Mesendoderm (in vitro differentiated cells): ENCODE results near the gene SLC45A3.
A peak's percentile ranks its signal among the peaks of the same experiment; 100 is the strongest.
"Not testable (repeated sequence)": the region's sequence is repeated elsewhere in the genome, so short reads cannot be mapped to it uniquely, and the experiment has no call there.

Experiments used
- DNase-seq: peaks from one replicate; pipeline ENCODE4 v3.0.0; 2013
- H2AK5ac ChIP-seq: 2 replicates; pipeline ENCODE4 v1.6.1; 2013; ENCODE audit warnings: low read length, inconsistent platforms
- H2BK120ac ChIP-seq: 2 replicates; pipeline ENCODE4 v1.6.1; 2013; ENCODE audit warnings: low read depth, mild to moderate bottlenecking, low read length, moderate library complexity, mixed read lengths
- H2BK15ac ChIP-seq: replicated peaks from 2 replicates; pipeline ENCODE4 v1.6.1; 2013; ENCODE audit warnings: low read depth, mild to moderate bottlenecking, moderate library complexity
- H2BK5ac ChIP-seq: 2 replicates; pipeline ENCODE4 v1.6.1; 2013; ENCODE audit warnings: low read length, inconsistent platforms
- H3K18ac ChIP-seq: 2 replicates; pipeline ENCODE4 v1.6.1; 2013; ENCODE audit warnings: mild to moderate bottlenecking, low read length, mixed read lengths
- H3K23ac ChIP-seq: one replicate; pipeline ENCODE4 v1.6.1; 2013; ENCODE audit warnings: low read length
- H3K27ac ChIP-seq: 2 replicates; pipeline ENCODE4 v1.5.1; 2013; ENCODE audit warnings: low read depth, mild to moderate bottlenecking, inconsistent platforms, low read length, moderate library complexity
- H3K27me3 ChIP-seq: 2 replicates; pipeline ENCODE4 v1.6.1; 2013; ENCODE audit warnings: low read length, control low read depth, mild to moderate bottlenecking, inconsistent platforms; ENCODE audit not compliant: insufficient read depth, poor library complexity
- H3K36me3 ChIP-seq: 2 replicates; pipeline ENCODE4 v1.6.1; 2013; ENCODE audit warnings: low read length, inconsistent platforms; ENCODE audit not compliant: control insufficient read depth, insufficient read depth
- H3K4ac ChIP-seq: one replicate; pipeline ENCODE4 v1.6.1; 2013; ENCODE audit warnings: low read depth, mild to moderate bottlenecking, low read length, moderate library complexity
- H3K4me1 ChIP-seq: 2 replicates; pipeline ENCODE4 v1.6.1; 2013; ENCODE audit warnings: low read depth, low read length, inconsistent platforms; ENCODE audit not compliant: control insufficient read depth
- H3K4me2 ChIP-seq: 2 replicates; pipeline ENCODE4 v1.6.1; 2013; ENCODE audit warnings: low read length
- H3K4me3 ChIP-seq: 2 replicates; pipeline ENCODE4 v1.5.1; 2013; ENCODE audit warnings: mild to moderate bottlenecking, low read length
- H3K56ac ChIP-seq: one replicate; pipeline ENCODE4 v1.6.1; 2013; ENCODE audit warnings: low read length
- H3K79me1 ChIP-seq: 2 replicates; pipeline ENCODE4 v1.6.1; 2013; ENCODE audit warnings: low read length, inconsistent platforms
- H3K79me2 ChIP-seq: 2 replicates; pipeline ENCODE4 v1.6.1; 2013; ENCODE audit warnings: mild to moderate bottlenecking, low read length; ENCODE audit not compliant: control insufficient read depth, insufficient read depth
- H3K9ac ChIP-seq: 2 replicates; pipeline ENCODE4 v1.6.1; 2013; ENCODE audit warnings: low read length, inconsistent platforms
- H4K5ac ChIP-seq: one replicate; pipeline ENCODE4 v1.6.1; 2013; ENCODE audit warnings: low read length
- H4K8ac ChIP-seq: one replicate; pipeline ENCODE4 v1.6.1; 2013; ENCODE audit warnings: low read depth, mild to moderate bottlenecking, control low read depth, low read length, moderate library complexity
- WGBS: extraction: QIAGEN DNeasy Blood & Tissue Kit; methylation state at CpG from one replicate; pipeline ENCODE4 v1.1.7; 2013; ENCODE audit warnings: low lambda C conversion rate, missing lambda C conversion rate; ENCODE audit not compliant: insufficient coverage; ENCODE audit errors: extremely low coverage; 5-methylcytosine and 5-hydroxymethylcytosine counted together

Gene SLC45A3

GRCh38 chr1:205636732-205637131 is 43.6 kb downstream of the SLC45A3 start:
- no peak overlapping the region for H2BK5ac ChIP-seq
- H3K4ac ChIP-seq = no peak overlapping the region
- H3K4me2 ChIP-seq = no peak overlapping the region
- H4K8ac ChIP-seq = no peak overlapping the region
- H3K23ac ChIP-seq = no peak overlapping the region
- WGBS = no CpG with 5 or more reads among the region's 4 CpGs
- no peak overlapping the region for H2AK5ac ChIP-seq
- no peak overlapping the region for H2BK120ac ChIP-seq
- H3K36me3 ChIP-seq = no peaks in the 10 kb centered on the region
- no peak overlapping the region for H3K4me3 ChIP-seq
- H3K4me1 ChIP-seq = no peaks in the 10 kb centered on the region
- no peak for DNase-seq
- no peaks in the 10 kb centered on the region for H3K79me2 ChIP-seq
- no peak overlapping the region for H4K5ac ChIP-seq
- H2BK15ac ChIP-seq = no peak overlapping the region
- H3K9ac ChIP-seq = no peak overlapping the region
- no peaks in the 10 kb centered on the region for H3K79me1 ChIP-seq
- no peaks in the 10 kb centered on the region for H3K27me3 ChIP-seq
- H3K27ac ChIP-seq = no peak overlapping the region
- no peak overlapping the region for H3K56ac ChIP-seq
- no peak overlapping the region for H3K18ac ChIP-seq

DNA sequence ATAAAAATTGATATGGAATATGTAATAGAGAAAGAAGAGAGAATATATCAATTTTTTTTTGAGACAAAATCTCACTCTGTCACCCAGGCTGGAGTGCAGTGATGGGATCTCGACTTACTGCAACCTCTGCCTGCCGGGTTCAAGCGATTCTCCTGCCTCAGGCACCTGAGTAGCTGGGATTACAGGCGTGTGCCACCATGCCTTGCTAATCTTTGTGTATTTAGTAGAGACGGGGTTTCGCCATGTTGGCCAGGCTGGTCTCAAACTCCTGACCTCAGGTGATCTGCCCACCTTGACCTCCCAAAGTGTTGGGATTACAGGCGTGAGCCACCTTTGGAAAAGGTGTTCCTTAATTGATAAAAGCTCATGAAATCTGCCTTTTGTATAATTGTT is 44.2 kb downstream of the SLC45A3 start:
- H2AK5ac ChIP-seq, H2BK120ac ChIP-seq, H2BK5ac ChIP-seq, H3K79me2 ChIP-seq, H3K4me3 ChIP-seq, H3K18ac ChIP-seq, H3K36me3 ChIP-seq, DNase-seq, H3K56ac ChIP-seq, H4K5ac ChIP-seq, H3K27me3 ChIP-seq, H3K4me1 ChIP-seq, H3K27ac ChIP-seq, H3K4ac ChIP-seq, H3K9ac ChIP-seq, H2BK15ac ChIP-seq, H4K8ac ChIP-seq, H3K23ac ChIP-seq, H3K79me1 ChIP-seq, H3K4me2 ChIP-seq: not testable (repeated sequence)
- WGBS = no CpG with 5 or more reads among the region's 7 CpGs

- no peaks in the 10 kb centered on the region for H3K79me1 ChIP-seq
- no peak overlapping the region for H2BK15ac ChIP-seq
- H3K4me3 ChIP-seq = no peak overlapping the region
- no peak for DNase-seq
- H3K4ac ChIP-seq = no peak overlapping the region
- H4K8ac ChIP-seq = no peak overlapping the region
- no peak overlapping the region for H3K4me2 ChIP-seq
- no peaks in the 10 kb centered on the region for H3K36me3 ChIP-seq
- WGBS = no CpG with 5 or more reads among the region's 6 CpGs
- no peaks in the 10 kb centered on the region for H3K27me3 ChIP-seq
- no peak overlapping the region for H2BK5ac ChIP-seq
- no peak overlapping the region for H3K18ac ChIP-seq
- no peak overlapping the region for H2AK5ac ChIP-seq
- H3K9ac ChIP-seq = no peak overlapping the region
- no peak overlapping the region for H3K56ac ChIP-seq
- H3K27ac ChIP-seq = no peak overlapping the region
- no peaks in the 10 kb centered on the region for H3K4me1 ChIP-seq
- H3K79me2 ChIP-seq = peaks cover 18% of the 10 kb centered on the region
- no peak overlapping the region for H2BK120ac ChIP-seq
- no peak overlapping the region for H3K23ac ChIP-seq
- H4K5ac ChIP-seq = no peak overlapping the region
Measured at GRCh38 chr1:205633421-205633976, 46.8 kb downstream of the SLC45A3 start.

DNA sequence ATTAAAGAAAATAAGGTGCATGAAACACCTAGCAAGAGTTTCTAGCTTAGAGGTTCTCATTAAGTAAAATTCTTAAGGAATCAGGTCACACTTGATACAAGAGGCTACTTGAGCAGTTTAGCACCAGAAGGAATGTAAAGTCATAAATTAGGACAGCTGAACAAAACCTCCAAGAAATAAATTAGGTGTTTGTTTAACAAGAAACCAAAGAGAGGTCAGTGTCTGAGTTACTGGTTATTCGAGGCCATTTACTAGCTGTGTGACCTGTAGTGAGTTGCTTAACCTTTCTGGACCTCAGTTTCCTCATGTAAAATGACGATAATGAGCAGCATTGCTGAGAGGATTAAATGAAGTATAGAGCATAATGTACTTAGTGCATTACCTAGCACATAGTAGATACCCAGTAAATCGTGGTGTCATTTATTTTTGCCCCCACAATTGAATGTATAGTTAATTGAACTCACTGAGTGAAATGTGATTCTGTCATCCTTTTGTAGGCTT is 47.6 kb downstream of the SLC45A3 start:
- peaks cover 26% of the 10 kb centered on the region for H3K79me2 ChIP-seq
- H4K8ac ChIP-seq = no peak overlapping the region
- peak overlapping the region; percentile 92 for H3K56ac ChIP-seq
- H3K79me1 ChIP-seq = no peaks in the 10 kb centered on the region
- no peak overlapping the region for H3K23ac ChIP-seq
- no peak overlapping the region for H2BK120ac ChIP-seq
- DNase-seq = peak; percentile 22
- H3K18ac ChIP-seq = no peak overlapping the region
- H3K4me3 ChIP-seq = no peak overlapping the region
- H3K9ac ChIP-seq = peak overlapping the region; percentile 90
- H3K4me2 ChIP-seq = no peak overlapping the region
- H3K27me3 ChIP-seq = no peaks in the 10 kb centered on the region
- H2BK15ac ChIP-seq = no peak overlapping the region
- no CpG with 5 or more reads among the region's 3 CpGs for WGBS
- no peak overlapping the region for H4K5ac ChIP-seq
- H3K4ac ChIP-seq = no peak overlapping the region
- no peak overlapping the region for H3K27ac ChIP-seq
- no peak overlapping the region for H2BK5ac ChIP-seq
- no peaks in the 10 kb centered on the region for H3K36me3 ChIP-seq
- H2AK5ac ChIP-seq = no peak overlapping the region
- no peaks in the 10 kb centered on the region for H3K4me1 ChIP-seq

DNA sequence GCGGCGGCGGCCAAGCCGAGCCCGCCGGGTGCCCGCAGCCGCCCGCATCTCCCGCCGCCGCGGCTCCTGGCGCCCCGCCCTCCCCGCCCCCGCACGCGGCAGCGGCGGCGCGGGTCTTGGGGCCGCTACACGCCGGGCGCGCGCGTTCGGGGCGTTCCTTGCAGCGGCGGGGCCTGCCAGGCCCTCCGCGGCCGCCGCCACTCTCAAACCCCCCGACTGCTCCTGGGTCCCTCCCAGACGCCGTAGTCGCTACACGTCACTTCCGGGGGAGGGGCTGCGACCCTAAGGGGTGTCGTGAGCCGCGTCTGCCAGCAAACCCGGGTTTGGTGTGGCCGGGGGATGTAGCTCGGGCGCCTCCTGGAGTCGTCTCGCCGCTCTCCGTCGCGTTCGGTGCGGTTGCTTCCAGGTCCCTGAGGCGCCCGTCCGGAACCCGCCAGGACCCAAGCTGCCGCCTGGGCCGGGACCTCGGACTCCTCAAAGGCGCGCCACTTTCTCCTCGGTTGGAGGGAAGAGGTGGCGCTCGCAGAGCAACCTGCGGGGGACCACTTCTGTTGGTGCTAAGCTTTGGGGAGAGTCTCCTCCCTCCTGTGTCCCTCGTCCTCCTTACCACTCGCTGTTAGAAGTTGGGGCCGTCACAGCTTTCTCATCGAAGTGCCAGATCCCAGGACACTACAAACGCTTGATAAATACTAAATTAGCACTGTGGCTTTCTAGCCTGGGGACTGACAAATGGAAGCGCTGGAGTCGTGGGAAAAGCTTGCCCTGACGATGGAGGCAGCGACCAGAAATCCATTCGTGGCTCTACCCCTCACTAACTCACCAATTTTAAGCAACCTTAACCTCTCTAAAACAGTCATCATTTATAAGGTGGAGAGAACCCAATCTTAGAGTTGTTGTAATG is 48.3 kb downstream of the SLC45A3 start, which contains the start of gene ELK4:
Gene ELK4, minus strand, starts transcription at position 244 of the 901 bp plus-strand sequence. CDS start 8,129 bp downstream, outside the sequence.
- peaks cover 29% of the 10 kb centered on the region for H3K79me2 ChIP-seq
- peak within 1 kb of the TSS; percentile 99 for H3K18ac ChIP-seq
- no peak within 1 kb of the TSS for H4K5ac ChIP-seq
- peak within 1 kb of the TSS; percentile 85 for H3K23ac ChIP-seq
- no CpG with 5 or more reads among the region's 83 CpGs for WGBS
- no peak within 1 kb of the TSS for H2AK5ac ChIP-seq
- H3K4me3 ChIP-seq = peak within 1 kb of the TSS; percentile 89
- H3K9ac ChIP-seq = peak within 1 kb of the TSS; percentile 92
- peak within 1 kb of the TSS; percentile 93 for H3K56ac ChIP-seq
- no peak within 1 kb of the TSS for H2BK15ac ChIP-seq
- H3K36me3 ChIP-seq = no peaks in the 10 kb centered on the region
- H3K4me2 ChIP-seq = peak within 1 kb of the TSS; percentile 88
- H2BK120ac ChIP-seq = no peak within 1 kb of the TSS
- DNase-seq = peak; percentile 99
- peak within 1 kb of the TSS; percentile 73 for H2BK5ac ChIP-seq
- no peaks in the 10 kb centered on the region for H3K27me3 ChIP-seq
- peak within 1 kb of the TSS; percentile 95 for H4K8ac ChIP-seq
- no peaks in the 10 kb centered on the region for H3K4me1 ChIP-seq
- H3K4ac ChIP-seq = peak within 1 kb of the TSS; percentile 61
- H3K27ac ChIP-seq = peak within 1 kb of the TSS; percentile 100
- H3K79me1 ChIP-seq = no peaks in the 10 kb centered on the region
